C4-2B (cell line): ENCODE results near the gene HEBP2.

Experiments
- H3K27ac ChIP-seq: fragments of 450-650 bp; 2 replicates; pipeline ENCODE4 v1.5.1; 2017
- CTCF ChIP-seq: fragments of 450-650 bp; conservative IDR thresholded peaks from 2 replicates; pipeline ENCODE4 v1.5.1; 2017; ENCODE audit warnings: mild to moderate bottlenecking
- ZFX ChIP-seq: fragments of 450-650 bp; IDR thresholded peaks from 2 replicates; pipeline ENCODE4 v1.6.1; 2017

The HEBP2 gene

GRCh38 chr6:138400326-138400725 lies 3.7 kb upstream of the HEBP2 start:
- TF ChIP-seq CTCF (no peak), ZFX (no peak)
- peak overlapping the region; percentile 32; the same call in 1 of the 2 replicates for H3K27ac ChIP-seq

- TF ChIP-seq ZFX (no peak), CTCF (no peak)
- H3K27ac ChIP-seq: peak overlapping the region; percentile 71
Observed at GRCh38 chr6:138401960-138402837, 1.8 kb upstream of the HEBP2 start.

- no peak for TF ChIP-seq ZFX
- no peak for TF ChIP-seq CTCF
- peak overlapping the region; percentile 91 for H3K27ac ChIP-seq
Observed at GRCh38 chr6:138402838-138403187, 1.2 kb upstream of the HEBP2 start.

GRCh38 chr6:138403324-138403800 lies 661 bp upstream of the HEBP2 start:
- TF ChIP-seq CTCF (no peak), ZFX (no peak)
- peak overlapping the region; percentile 91 for H3K27ac ChIP-seq

- TF ChIP-seq ZFX (0 out of 2 replicates have a peak, but pooled peaks have one; percentile 30), CTCF (no peak)
- peak overlapping the region; percentile 91 for H3K27ac ChIP-seq
Observed at GRCh38 chr6:138404666-138405337, 779 bp downstream of the HEBP2 start.

- H3K27ac ChIP-seq: no peak overlapping the region
- no peak for TF ChIP-seq CTCF
Observed at GRCh38 chr6:138405816-138406413, 1.9 kb downstream of the HEBP2 start.

GRCh38 chr6:138406443-138406842 lies 2.4 kb downstream of the HEBP2 start:
- no peak overlapping the region for H3K27ac ChIP-seq
- TF ChIP-seq CTCF (peak; percentile 31), ZFX (no peak)
